AG04450 (cell line): ENCODE measurements around the gene DCTN5. TPM values are rescaled to one million over a fixed set of nuclear protein-coding genes. Genes with fewer than 3 reads are reported as not detected.

Experiments used
- CTCF ChIA-PET: fragments of 300-600, 350-600 bp; formaldehyde crosslinking; extraction: SDS; loops from one replicate; lab custom pipeline; 2022; ENCODE audit warnings: antibody characterized with exemption, inconsistent platforms; lab: Charles Lee
- POLR2A ChIA-PET: fragments of 350-600 bp; formaldehyde crosslinking; extraction: SDS; loops from one replicate; lab custom pipeline; 2021; ENCODE audit warnings: antibody characterized with exemption, inconsistent platforms; lab: Yijun Ruan, JAX
- DNase-seq: peaks from one replicate; pipeline ENCODE4 v3.0.0-alpha.2; 2011; ENCODE audit warnings: low read depth, low spot score
- H3K27ac ChIP-seq: one replicate; pipeline ENCODE4 v1.5.1; 2012; ENCODE audit warnings: low read depth, low read length, control low read depth
- H3K27me3 ChIP-seq: one replicate; pipeline ENCODE4 v1.6.0; 2012; ENCODE audit warnings: low read length; ENCODE audit not compliant: control insufficient read depth, insufficient read depth
- H3K4me3 ChIP-seq: 2 replicates; pipeline ENCODE4 v1.5.1; 2011; ENCODE audit warnings: mild to moderate bottlenecking, low read depth, low read length, control low read depth
- H3K9me3 ChIP-seq: 2 replicates; pipeline ENCODE4 v1.5.1; 2012; ENCODE audit warnings: low read length; ENCODE audit not compliant: control insufficient read depth, insufficient read depth
- CTCF ChIP-seq: IDR thresholded peaks from 2 replicates; pipeline ENCODE4 v1.5.1; 2011; ENCODE audit warnings: low read depth, low read length, control low read depth, inconsistent platforms
- polyA plus RNA-seq: library from polyadenylated mRNA; depleted of rRNA; stranded (reverse); fragments of >200 nt; gene quantifications from 2 replicates; pipeline ENCODE4 v1.2.3, GENCODE V29; 2011

DCTN5 gene
- polyA plus RNA-seq, 1 experiment = 92.1 TPM

DNA sequence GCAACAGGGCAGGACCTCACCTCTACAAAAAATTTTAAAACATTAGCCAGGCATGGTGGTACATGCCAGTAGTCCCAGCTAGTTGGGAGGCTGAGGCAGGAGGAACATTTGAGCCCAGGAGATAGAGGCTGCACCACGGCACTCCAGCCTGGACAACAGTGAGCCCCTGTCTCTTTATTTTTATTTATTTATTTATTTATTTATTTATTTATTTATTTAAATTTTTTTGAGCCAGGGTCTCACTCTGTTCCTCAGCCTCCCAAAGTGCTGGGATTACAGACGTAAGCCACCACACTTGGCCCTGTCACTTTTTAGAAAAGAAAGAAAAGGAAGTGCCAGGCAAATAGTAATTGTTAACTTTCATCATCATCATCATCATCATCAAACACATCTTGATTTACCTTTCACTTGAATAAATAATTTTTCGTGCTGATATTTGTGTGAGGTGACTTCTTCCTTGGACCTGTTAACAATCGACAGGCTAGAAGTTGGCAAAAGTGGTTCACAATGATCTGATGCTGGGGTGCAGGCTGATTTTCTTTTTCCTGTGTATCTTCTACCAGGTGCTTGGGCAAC, 6.7 kb upstream of the DCTN5 start:
- Histone ChIP-seq H3K27me3 (no peaks in the 10 kb centered on the region), H3K4me3 (no peak overlapping the region), H3K27ac (no peak overlapping the region), H3K9me3 (no peaks in the 10 kb centered on the region)
- DNase-seq = no peak
- ChIA-PET CTCF (interaction anchor here (0.6 kb wide), 1 partner anchor 121 kb away, joined by 3 read pairs; no protein-coding TSS in a partner anchor), POLR2A (no interaction called here)
- no peak for TF ChIP-seq CTCF

GRCh38 chr16:23635958-23636357, 5.3 kb upstream of the DCTN5 start:
- H3K27me3 ChIP-seq = no peaks in the 10 kb centered on the region
- TF ChIP-seq CTCF = no peak
- ChIA-PET CTCF (no interaction called here), POLR2A (no interaction called here)
- no peak for DNase-seq
- no peak overlapping the region for H3K4me3 ChIP-seq
- peaks cover 2% of the 10 kb centered on the region; the same call in 1 of the 2 replicates for H3K9me3 ChIP-seq
- H3K27ac ChIP-seq = no peak overlapping the region

GRCh38 chr16:23640615-23640930, 693 bp upstream of the DCTN5 start:
- peaks cover 4% of the 10 kb centered on the region; the same call in 1 of the 2 replicates for H3K9me3 ChIP-seq
- no peak for DNase-seq
- TF ChIP-seq CTCF = no peak
- H3K27ac ChIP-seq = peak overlapping the region; percentile 68
- no peaks in the 10 kb centered on the region for H3K27me3 ChIP-seq
- POLR2A ChIA-PET = interaction anchor here (2.5 kb wide), 1 partner anchor 83 kb away, joined by 10 read pairs; the partner anchor contains the start of genes EARS2 and UBFD1
- H3K4me3 ChIP-seq = peak overlapping the region; percentile 100
- CTCF ChIA-PET = interaction anchor here (0.6 to 0.7 kb wide), 2 partner anchors 42 to 87 kb away, joined by 3 to 4 read pairs; no protein-coding TSS in a partner anchor

GRCh38 chr16:23642246-23642774, 1.0 kb downstream of the DCTN5 start:
- ChIA-PET CTCF (interaction anchor here (0.5 to 2.0 kb wide), 5 partner anchors 45 to 131 kb away, joined by 3 to 6 read pairs (median 3); partner anchors contain the start of gene UBFD1), POLR2A (interaction anchor here (1.4 to 2.5 kb wide), 2 partner anchors 25 to 85 kb away, joined by 4 to 10 read pairs; partner anchors contain the start of genes EARS2 and UBFD1)
- H3K4me3 ChIP-seq = peak overlapping the region; percentile 100
- TF ChIP-seq CTCF = no peak
- DNase-seq = no peak
- H3K27me3 ChIP-seq = no peaks in the 10 kb centered on the region
- no peak overlapping the region for H3K27ac ChIP-seq
- peaks cover 4% of the 10 kb centered on the region; the same call in 1 of the 2 replicates for H3K9me3 ChIP-seq
